Stimulated activated effector memory CD8-positive, alpha-beta T cell treated with anti-CD3 and anti-CD28 coated beads, Interleukin-12 subunit alpha, Interleukin-12 subunit beta, amount 100 ng/mL, for 72 hours (primary cell): ENCODE results near the gene ANKRD1.
"Not testable (repeated sequence)": the region's sequence is repeated elsewhere in the genome, so short reads cannot be mapped to it uniquely, and the experiment has no call there.

Experiments used
- ATAC-seq: fragments of 150-1000 bp; cut with Tn5 transposase; 2 replicates; pipeline ENCODE4 v1.10.0; 2021
- DNase-seq, 2 donors: peaks; one replicate each; pipeline ENCODE4 v3.0.0; 2021 to 2022; ENCODE audit warnings: low spot score in 2 of 2
- H3K27ac Mint-ChIP-seq: one replicate; pipeline ENCODE4 v1.8.0; 2022; ENCODE audit warnings: mild to moderate bottlenecking, mixed read lengths
- H3K36me3 Mint-ChIP-seq: one replicate; pipeline ENCODE4 v1.8.0; 2022; ENCODE audit warnings: mild to moderate bottlenecking, mixed read lengths
- H3K4me1 Mint-ChIP-seq: one replicate; pipeline ENCODE4 v1.8.0; 2022; ENCODE audit warnings: mixed read lengths
- H3K4me3 Mint-ChIP-seq: one replicate; pipeline ENCODE4 v1.8.0; 2022; ENCODE audit warnings: mild to moderate bottlenecking, mixed read lengths
- H3K9me3 Mint-ChIP-seq: one replicate; pipeline ENCODE4 v1.8.0; 2022; ENCODE audit warnings: mixed read lengths

Gene ANKRD1

DNA sequence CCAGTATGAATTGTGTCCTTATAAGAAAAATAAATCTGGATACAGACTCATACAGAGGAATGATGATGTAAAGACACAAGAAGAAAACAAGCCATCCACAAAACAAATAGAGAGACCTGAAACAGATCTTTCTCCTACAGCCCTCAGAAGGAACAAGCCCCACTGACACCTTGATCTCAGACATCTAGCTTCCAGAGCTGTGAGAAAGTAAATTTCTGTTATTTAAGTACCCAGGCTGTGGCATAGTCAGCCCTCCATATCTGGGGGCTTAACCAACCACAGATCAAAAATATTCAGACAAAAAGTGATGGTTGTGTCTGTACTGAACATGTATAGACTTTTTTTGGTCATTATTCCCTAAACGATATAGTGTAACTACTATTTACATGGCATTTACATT lies 23.9 kb upstream of the ANKRD1 start:
- H3K27ac Mint-ChIP-seq: no peak overlapping the region
- no peak for DNase-seq
- no peak overlapping the region for H3K4me3 Mint-ChIP-seq
- H3K9me3 Mint-ChIP-seq: no peaks in the 10 kb centered on the region
- no peaks in the 10 kb centered on the region for H3K36me3 Mint-ChIP-seq
- no peaks in the 10 kb centered on the region for H3K4me1 Mint-ChIP-seq
- no peak for ATAC-seq

DNA sequence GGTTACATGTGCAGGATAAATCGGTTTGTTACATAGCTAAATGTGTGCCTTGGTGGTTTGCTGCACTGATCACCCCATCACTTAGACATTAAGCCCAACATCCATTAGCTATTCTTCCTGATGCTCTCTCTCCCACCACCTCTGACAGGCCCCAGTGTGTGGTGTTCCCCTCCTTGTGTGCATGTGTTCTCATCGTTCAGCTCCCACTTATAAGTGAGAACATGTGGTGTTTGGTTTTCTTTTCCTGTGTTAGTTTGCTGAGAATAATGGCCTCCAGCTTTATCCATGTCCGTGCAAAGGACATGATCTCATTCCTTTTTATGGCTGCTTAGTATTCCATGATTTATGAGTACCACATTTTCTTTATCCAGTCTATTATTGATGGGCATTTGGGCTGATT lies 22.1 kb upstream of the ANKRD1 start:
- not testable (repeated sequence) for ATAC-seq, H3K36me3 Mint-ChIP-seq, H3K4me3 Mint-ChIP-seq

DNA sequence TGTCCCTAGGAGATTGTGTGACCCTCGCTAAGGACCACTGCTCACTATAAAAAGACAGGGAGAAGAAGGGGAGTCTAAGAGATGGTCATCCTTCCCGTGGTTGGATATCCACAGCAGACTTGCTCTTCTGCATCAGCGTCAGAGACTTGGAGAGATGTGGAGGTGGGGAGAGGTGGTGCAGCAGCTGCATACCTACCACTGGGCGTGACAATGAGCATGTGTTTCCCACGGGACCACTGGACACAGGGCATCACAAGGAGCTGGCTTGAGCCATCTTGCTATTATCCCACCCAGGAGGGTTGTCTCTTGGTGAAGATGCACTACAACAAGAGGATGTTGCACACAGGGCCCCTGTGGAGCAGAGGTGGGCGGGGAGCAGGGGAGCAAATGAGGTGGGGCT lies 18.8 kb upstream of the ANKRD1 start:
- ATAC-seq: no peak
- no peak overlapping the region for H3K27ac Mint-ChIP-seq
- H3K4me1 Mint-ChIP-seq: peaks cover 8% of the 10 kb centered on the region

More for the DNA sequence above, 22.1 kb upstream of the ANKRD1 start:
- H3K4me1 Mint-ChIP-seq, DNase-seq, H3K27ac Mint-ChIP-seq, H3K9me3 Mint-ChIP-seq: not testable (repeated sequence)

DNA sequence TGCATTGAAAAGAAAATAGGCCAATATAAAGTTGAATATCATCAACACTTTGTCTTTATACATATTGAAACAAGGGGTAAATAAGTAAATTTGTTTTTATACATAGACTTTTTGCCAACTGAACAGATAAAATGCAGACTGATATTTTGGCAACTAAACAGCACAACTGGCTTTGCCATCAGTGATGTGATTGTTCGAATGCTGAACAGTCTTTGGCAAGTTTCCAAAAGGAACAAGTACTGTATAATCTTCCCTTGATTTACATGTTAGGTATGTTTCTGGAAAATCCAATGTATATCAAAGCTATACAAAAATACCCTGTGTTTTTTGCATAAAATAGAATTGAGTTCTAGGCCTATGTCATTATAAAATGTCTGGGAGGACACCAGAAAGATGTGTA lies 18.2 kb upstream of the ANKRD1 start:
- no peaks in the 10 kb centered on the region for H3K9me3 Mint-ChIP-seq
- no peaks in the 10 kb centered on the region for H3K36me3 Mint-ChIP-seq
- no peak overlapping the region for H3K4me3 Mint-ChIP-seq
- peaks cover 8% of the 10 kb centered on the region for H3K4me1 Mint-ChIP-seq
- ATAC-seq: no peak
- no peak for DNase-seq
- H3K27ac Mint-ChIP-seq: no peak overlapping the region

More for the DNA sequence above, 18.8 kb upstream of the ANKRD1 start:
- no peaks in the 10 kb centered on the region for H3K36me3 Mint-ChIP-seq
- H3K4me3 Mint-ChIP-seq: no peak overlapping the region
- no peaks in the 10 kb centered on the region for H3K9me3 Mint-ChIP-seq
- no peak for DNase-seq

DNA sequence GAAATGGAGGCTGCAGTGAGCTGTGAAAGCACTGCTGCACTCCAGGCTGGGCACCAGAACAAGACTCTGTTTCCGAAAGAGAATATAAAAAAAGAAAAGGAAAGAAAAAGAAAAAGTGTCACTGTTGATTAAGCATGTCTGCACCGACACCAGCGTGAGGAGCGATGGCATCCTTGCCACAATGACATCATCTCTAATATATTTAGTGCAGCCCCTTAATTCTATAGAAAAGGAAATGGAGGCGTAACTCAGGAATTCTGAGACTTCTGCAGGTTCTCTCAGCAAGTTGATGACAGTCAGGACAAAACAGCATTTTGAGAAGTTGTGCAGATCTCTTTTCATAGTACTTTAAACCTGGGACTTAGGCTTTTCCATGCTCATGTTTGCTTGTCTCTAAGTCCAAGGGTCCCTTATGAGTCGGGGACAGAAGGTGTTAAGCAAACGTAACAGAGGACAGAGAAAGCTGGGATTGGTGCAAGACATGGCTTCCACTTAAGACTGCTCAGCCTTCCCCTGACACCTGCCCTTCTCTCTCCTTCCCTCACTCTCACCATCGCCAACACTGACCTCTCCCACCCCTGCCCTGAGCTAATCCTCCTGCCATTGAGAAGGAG lies 16.9 kb upstream of the ANKRD1 start:
- Mint-ChIP-seq H3K4me1 (peaks cover 8% of the 10 kb centered on the region), H3K36me3 (no peaks in the 10 kb centered on the region), H3K9me3 (no peaks in the 10 kb centered on the region), H3K4me3 (no peak overlapping the region), H3K27ac (no peak overlapping the region)
- no peak for DNase-seq
- ATAC-seq: no peak

DNA sequence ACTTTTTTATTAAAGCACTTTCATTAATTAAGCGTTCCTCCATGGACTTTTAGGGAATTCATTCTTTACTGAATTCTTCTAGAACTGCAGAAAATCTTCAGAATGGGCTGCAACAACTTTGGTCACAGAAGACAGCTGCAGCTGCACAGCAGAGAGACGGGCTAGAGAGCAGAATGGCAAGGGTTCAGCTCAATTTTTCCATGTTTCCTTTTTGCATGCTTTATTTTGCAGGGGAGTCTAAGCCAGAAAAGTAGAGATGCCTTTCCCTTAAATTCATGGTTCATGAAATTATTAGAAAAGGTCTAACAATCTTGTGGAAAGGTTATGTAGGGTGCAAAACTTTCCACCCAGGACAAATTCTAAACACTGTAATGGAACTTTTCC lies 15.4 kb upstream of the ANKRD1 start:
- Mint-ChIP-seq H3K4me3 (no peak overlapping the region), H3K36me3 (no peaks in the 10 kb centered on the region), H3K9me3 (no peaks in the 10 kb centered on the region), H3K4me1 (peaks cover 8% of the 10 kb centered on the region), H3K27ac (no peak overlapping the region)
- ATAC-seq: no peak
- no peak for DNase-seq

DNA sequence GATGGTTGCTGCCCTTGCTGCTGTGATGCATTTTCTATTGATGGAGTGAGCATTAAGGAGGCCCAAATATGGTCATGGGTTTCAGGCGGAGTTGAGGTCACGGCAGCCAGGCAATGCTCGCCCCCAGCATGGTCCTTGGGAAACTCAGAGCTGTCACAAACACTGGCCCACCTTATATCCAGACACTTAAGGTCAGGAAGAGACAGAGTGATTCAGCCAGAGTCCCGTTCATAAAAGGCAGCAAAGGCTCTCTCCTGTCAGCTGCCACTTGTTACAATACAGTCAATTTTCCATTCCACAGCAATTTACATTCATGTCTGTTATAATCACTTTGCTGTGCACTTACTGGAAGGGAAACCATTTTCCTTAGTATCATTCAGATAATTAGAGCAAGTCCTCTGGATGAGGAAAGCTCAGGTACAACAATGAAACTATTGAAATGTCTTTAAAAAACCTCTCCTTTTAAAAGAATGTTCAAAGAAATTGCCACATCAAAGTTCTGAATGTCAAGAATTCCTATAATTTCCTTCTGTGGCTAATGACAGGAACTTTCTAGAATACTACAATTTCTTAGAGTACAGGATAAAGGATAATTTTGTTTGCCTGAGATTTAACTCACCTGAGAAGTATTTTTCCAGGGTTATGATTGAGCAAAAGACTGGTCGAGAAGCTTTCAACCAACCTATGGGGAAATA lies 14.8 kb upstream of the ANKRD1 start:
- Mint-ChIP-seq H3K4me1 (peaks cover 8% of the 10 kb centered on the region), H3K4me3 (no peak overlapping the region), H3K9me3 (no peaks in the 10 kb centered on the region), H3K27ac (no peak overlapping the region), H3K36me3 (no peaks in the 10 kb centered on the region)
- ATAC-seq (no peak), DNase-seq (no peak)

DNA sequence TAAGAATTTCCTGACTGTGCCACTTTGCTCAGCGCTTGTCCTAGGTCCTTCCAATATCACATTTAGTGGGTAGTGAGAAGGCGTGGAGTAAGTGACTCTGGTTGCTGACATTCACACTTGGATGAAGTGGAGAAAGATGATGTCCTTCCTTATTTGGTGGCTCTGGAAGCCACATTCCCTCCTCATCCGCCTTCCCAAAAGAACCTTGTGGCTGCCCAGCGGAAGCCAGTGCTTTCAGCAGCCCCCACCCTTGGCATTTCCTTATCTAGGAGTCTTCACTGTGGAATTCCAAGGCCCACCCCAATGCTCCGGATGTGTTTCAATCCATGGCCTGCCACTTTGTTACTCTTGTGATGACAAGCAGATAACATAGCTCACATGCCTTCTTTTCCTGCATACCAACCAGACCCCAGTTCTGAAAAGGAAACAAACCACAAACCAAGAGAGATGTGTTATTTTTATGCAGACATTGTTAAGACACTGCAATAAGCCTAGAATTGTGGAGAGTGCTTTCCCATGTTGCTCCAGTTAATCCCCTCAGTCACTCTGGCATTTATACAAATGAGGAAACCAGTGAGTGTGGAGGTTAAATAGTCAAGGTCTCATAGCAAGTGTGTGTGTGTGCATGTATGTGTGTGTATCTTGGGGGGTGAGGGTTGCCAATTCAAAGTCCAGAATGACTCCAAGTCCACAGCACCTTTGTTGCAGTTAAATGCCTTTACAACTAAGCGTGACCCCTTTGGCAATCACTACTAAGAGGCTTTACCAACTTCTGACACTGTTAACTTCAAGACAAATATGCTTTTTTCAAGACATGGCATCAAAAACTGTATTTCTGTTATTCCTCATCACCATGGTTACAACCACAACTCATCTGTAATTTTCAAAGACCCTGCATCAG lies 10.3 kb upstream of the ANKRD1 start:
- peaks cover 8% of the 10 kb centered on the region for H3K4me1 Mint-ChIP-seq
- H3K9me3 Mint-ChIP-seq: no peaks in the 10 kb centered on the region
- H3K4me3 Mint-ChIP-seq: no peak overlapping the region
- no peaks in the 10 kb centered on the region for H3K36me3 Mint-ChIP-seq
- no peak overlapping the region for H3K27ac Mint-ChIP-seq
- DNase-seq (no peak), ATAC-seq (no peak)

DNA sequence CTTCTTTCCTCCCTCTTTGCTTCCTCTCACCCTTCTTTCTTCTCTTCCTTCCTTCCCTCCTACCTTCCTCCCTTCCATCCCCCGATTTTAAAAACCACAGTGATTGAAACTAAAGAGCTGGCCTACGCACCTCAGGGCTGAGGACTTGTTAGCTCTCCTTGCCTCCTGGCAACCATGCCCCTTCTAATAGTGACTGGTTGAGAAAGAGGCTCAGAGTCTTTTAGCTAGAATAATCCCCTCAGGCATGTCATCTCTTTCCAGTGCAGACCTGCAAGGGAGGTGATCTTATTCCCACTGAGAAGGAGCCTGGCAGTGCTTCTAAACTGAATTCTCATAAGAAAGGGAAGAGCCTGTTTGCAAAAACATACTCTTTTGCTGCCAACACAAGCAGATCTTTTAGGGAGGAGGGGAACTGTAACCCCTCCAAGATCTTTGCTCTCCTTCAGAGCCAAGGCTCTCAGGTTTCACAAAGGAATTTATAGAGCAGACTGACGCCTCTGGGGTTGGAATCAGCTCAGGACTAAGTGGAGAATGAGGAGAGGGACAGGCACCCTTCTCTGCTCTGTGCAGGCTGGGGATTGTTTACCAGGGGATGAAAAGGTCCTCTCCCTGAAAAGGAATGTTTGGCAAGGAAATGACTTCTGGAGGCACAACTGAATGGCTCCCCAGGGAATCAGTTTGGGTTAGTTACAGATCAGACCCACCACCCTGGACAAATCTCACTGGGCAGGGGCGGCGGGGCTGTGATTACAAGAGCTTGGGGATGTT lies 9.4 kb upstream of the ANKRD1 start:
- no peak for ATAC-seq
- no peaks in the 10 kb centered on the region for H3K36me3 Mint-ChIP-seq
- no peak for DNase-seq
- H3K27ac Mint-ChIP-seq: no peak overlapping the region
- H3K4me1 Mint-ChIP-seq: peaks cover 3% of the 10 kb centered on the region
- H3K9me3 Mint-ChIP-seq: no peaks in the 10 kb centered on the region
- H3K4me3 Mint-ChIP-seq: no peak overlapping the region

DNA sequence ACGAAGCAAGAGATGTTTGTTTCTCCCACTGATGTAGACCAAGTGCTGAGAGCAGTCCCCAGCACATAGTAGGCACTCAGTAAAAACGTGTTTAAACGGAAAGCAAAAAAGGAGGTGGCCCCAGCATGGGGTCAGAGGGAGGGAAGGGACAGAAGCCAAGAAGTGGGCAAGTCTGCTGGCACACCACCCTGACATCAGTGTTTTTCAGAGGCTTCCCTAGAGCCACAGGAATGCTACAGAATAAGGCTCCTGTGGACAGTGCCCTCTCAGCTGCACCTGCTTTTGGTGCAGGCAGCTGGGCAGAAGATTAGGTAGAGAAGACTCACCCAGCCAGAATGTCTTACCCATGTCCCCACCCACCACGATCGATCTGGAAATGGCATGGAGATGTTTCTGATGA lies 8.3 kb upstream of the ANKRD1 start:
- H3K36me3 Mint-ChIP-seq: no peaks in the 10 kb centered on the region
- no peak overlapping the region for H3K4me3 Mint-ChIP-seq
- no peak for ATAC-seq
- no peaks in the 10 kb centered on the region for H3K9me3 Mint-ChIP-seq
- no peak overlapping the region for H3K27ac Mint-ChIP-seq
- no peak for DNase-seq
- H3K4me1 Mint-ChIP-seq: no peaks in the 10 kb centered on the region

DNA sequence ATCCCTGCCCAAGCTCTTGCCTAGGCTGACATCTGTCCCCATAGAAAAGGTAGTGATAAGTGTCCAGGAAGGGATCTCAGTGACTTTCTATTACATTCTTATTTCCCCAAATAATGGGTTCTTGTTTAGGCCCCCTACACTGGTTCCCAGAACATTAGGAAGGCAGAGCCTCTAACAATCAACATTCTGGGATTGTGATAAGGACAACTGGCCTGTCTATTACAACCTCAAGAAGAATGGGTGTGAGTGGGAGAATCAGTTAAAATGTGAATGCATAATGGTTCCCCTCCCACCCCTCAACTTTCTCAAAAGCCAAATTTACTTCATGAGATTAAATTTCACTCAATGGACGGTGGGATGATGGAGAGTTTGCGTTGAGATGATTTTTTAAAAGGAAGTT lies 6.4 kb upstream of the ANKRD1 start:
- Mint-ChIP-seq H3K4me3 (no peak overlapping the region), H3K4me1 (no peaks in the 10 kb centered on the region), H3K27ac (no peak overlapping the region), H3K9me3 (no peaks in the 10 kb centered on the region), H3K36me3 (no peaks in the 10 kb centered on the region)
- no peak for DNase-seq
- ATAC-seq: no peak

DNA sequence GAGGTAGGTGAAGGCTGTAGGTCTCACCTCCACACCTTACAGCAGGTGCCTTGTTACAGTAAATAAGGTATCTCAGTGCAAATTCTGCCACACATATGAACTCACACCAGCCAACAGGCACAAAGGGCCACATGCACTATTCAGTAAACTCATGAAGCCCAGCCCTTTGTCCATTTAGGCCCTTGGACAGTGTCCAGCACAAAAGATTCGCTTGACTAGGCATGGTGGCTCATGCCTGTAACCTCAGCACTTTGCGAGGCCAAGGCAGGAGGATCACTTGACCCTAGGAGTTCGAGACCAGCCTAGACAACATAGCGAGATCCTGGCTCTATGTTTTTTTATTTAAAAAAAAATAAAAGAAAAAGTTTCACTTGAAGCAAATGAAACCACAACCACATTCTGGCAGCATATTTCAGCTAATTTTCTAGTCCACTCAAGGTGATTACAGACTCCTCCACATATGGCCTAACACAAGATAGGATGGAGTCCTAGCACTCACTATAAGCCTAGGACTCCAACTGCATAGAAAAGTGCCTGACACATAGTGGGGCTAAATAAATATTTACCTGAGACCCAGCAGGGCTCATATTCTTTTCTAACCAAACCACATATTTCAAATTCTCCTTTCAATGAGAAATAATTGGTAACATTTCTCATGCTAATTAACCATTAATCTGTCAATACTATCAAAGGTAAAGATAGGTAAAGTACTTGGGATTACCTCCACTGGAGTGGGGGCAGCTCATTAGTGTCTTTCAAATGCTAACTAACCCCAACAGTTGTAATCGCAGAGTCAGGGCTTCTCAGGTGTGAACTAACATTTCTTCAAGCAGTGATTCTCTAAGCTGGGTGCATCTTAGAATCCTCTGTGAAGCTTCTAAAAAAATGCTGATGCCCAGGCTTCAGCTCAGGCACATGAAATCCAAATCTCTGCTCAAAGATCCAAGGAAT lies 4.5 kb upstream of the ANKRD1 start:
- no peak for DNase-seq
- ATAC-seq: no peak
- Mint-ChIP-seq H3K36me3 (no peaks in the 10 kb centered on the region), H3K9me3 (no peaks in the 10 kb centered on the region), H3K4me1 (no peaks in the 10 kb centered on the region), H3K4me3 (no peak overlapping the region), H3K27ac (no peak overlapping the region)

DNA sequence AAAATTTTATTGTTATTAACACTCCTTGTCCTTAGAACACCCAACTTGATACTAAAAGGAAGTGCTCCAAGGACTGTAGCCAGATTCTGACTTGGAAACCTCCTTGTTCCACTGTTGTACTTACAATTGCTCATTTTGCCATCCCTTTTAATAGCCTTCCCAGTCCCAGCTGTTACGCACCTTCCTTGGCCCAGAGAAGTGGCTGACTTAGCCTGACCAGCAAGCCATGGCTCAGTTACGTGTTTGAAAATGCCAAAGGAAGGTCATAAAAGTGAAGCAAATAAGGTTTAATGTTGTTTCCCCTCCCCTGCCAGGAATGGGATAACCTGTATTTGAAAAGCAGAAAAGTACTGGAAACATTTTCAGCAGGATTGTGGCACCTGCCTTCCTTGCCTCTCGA lies 3.7 kb upstream of the ANKRD1 start:
- ATAC-seq: no peak
- Mint-ChIP-seq H3K4me1 (no peaks in the 10 kb centered on the region), H3K36me3 (no peaks in the 10 kb centered on the region), H3K27ac (no peak overlapping the region), H3K4me3 (no peak overlapping the region), H3K9me3 (no peaks in the 10 kb centered on the region)
- DNase-seq: no peak

DNA sequence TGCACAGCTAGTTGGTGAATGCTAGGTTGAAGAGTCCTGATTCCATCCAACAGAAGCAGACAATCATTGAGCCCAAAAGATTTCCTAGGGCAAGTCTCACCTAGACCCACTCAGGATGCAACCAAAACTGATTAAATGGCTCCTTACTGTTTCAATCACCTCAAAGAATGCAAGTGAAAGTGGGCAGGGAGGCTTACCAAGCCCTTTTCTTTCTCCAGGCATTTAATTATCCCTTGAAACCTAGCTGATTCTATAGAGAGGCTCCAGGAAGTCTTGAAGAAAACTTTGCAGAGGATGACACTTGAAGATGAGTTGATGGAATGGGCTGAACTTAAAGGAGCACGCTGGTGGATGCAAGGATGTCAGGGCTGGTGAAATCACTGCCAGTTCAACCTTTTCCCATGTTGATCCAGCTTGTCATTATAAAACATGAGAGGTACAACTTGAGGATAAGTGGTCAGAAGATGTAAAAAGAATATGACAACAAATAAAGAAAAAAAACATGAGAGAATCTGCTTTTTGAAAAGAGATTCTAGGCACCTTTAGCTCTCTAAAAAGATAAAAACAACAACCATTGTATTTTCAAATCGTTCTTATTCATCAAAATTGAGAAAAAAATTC lies 2.3 kb upstream of the ANKRD1 start:
- no peak overlapping the region for H3K27ac Mint-ChIP-seq

More for the DNA sequence above, 2.3 kb upstream of the ANKRD1 start:
- no peak overlapping the region for H3K4me3 Mint-ChIP-seq
- H3K4me1 Mint-ChIP-seq: no peaks in the 10 kb centered on the region
- DNase-seq (no peak), ATAC-seq (no peak)
- H3K36me3 Mint-ChIP-seq: no peaks in the 10 kb centered on the region
- no peaks in the 10 kb centered on the region for H3K9me3 Mint-ChIP-seq
